Transverse colon (tissue), 4 donors: ENCODE results near the gene TMEM50B. TPM values are rescaled to one million over a fixed set of nuclear protein-coding genes. Genes with fewer than 3 reads are reported as not detected.
"Not testable (repeated sequence)": the region's sequence is repeated elsewhere in the genome, so short reads cannot be mapped to it uniquely, and the experiment has no call there.

Experiments
- DNase-seq: peaks from one replicate; pipeline ENCODE4 v3.0.0-alpha.2; 2019
- H3K27ac ChIP-seq, 4 donors: fragments of 200-600 bp; sonication (generic); 2 replicates each; pipeline ENCODE4 v1.5.1; 2016 to 2018; ENCODE audit warnings: inconsistent platforms in 4 of 4
- H3K27me3 ChIP-seq: fragments of 200-600 bp; sonication (generic); 2 replicates; pipeline ENCODE4 v1.5.1; 2017; ENCODE audit warnings: inconsistent platforms
- H3K36me3 ChIP-seq, 4 donors: fragments of 200-600 bp; sonication (generic); 2 replicates each; pipeline ENCODE4 v1.5.1; 2017 to 2019; ENCODE audit warnings: inconsistent platforms in 4 of 4
- H3K4me1 ChIP-seq, 4 donors: fragments of 200-600 bp; sonication (generic); 2 replicates each; pipeline ENCODE4 v1.5.1; 2017 to 2020; ENCODE audit warnings: inconsistent platforms in 4 of 4
- H3K4me3 ChIP-seq, 4 donors: fragments of 200-600 bp; sonication (generic); 1 replicate in 1 of 4; 2 replicates in 3 of 4; pipeline versions ENCODE4 v1.5.1 to v1.6.1; 2017 to 2019; ENCODE audit warnings: inconsistent platforms in 4 of 4
- H3K9me3 ChIP-seq, 2 donors: fragments of 200-600 bp; sonication (generic); 2 replicates each; pipeline ENCODE4 v1.5.1; 2017 to 2019; ENCODE audit warnings: inconsistent platforms in 2 of 2
- CTCF ChIP-seq, 5 experiments: fragments of 200-600 bp in 3 of 5; fragments of 450-650 bp in 2 of 5; sonication (generic) in 3 of 5; IDR thresholded peaks; 1 replicate in 2 of 5; 2 replicates in 3 of 5; pipeline ENCODE4 v1.5.1; 2016 to 2017; ENCODE audit warnings: antibody characterized with exemption in 5 of 5, inconsistent platforms in 3 of 5, mild to moderate bottlenecking in 2 of 5, moderate library complexity in 1 of 5
- EP300 ChIP-seq: sonication (generic); formaldehyde crosslinking; IDR thresholded peaks from one replicate; pipeline ENCODE4 v1.6.1; 2017; ENCODE audit warnings: antibody characterized with exemption, low read depth
- POLR2A ChIP-seq: fragments of 450-650 bp; IDR thresholded peaks from one replicate; pipeline ENCODE4 v1.6.1; 2016; ENCODE audit warnings: antibody characterized with exemption, mild to moderate bottlenecking, moderate library complexity
- POLR2AphosphoS5 ChIP-seq, 3 donors: sonication (generic); formaldehyde crosslinking; IDR thresholded peaks; one replicate each; pipeline ENCODE4 v1.6.1; 2016; ENCODE audit warnings: antibody characterized with exemption in 3 of 3
- WGBS, 2 donors: methylation state at CpG; one replicate each; pipeline ENCODE4 v1.1.5; 2018; ENCODE audit warnings: low coverage in 1 of 2; 5-methylcytosine and 5-hydroxymethylcytosine counted together
- in situ Hi-C, 4 donors: fragments of 200-750 bp; cut with MboI; loops; one replicate each; pipeline versions ENCODE4 v1.15.0 to v1.15.1; 2017; ENCODE audit warnings: low sequenced_read_pairs in 3 of 4, low pct_ligation_motif_present in 1 of 4, low pct_unique_long_range_greater_than_20kb in 1 of 4
- intact Hi-C: fragments of 100-400 bp; cut with DNase I; formaldehyde crosslinking; loops from one replicate; pipeline ENCODE4 v1.15.1; 2023; ENCODE audit warnings: low total_unique reads
- total RNA-seq, 4 donors: library from RNA; depleted of rRNA; stranded (reverse); fragments of >200 nt; gene quantifications; one replicate each; pipeline ENCODE4 v1.1.0, GENCODE V29; 2016

Gene TMEM50B
- total RNA-seq, 4 donors from 2014 or later = 70.3 to 181 (median 105) TPM

DNA sequence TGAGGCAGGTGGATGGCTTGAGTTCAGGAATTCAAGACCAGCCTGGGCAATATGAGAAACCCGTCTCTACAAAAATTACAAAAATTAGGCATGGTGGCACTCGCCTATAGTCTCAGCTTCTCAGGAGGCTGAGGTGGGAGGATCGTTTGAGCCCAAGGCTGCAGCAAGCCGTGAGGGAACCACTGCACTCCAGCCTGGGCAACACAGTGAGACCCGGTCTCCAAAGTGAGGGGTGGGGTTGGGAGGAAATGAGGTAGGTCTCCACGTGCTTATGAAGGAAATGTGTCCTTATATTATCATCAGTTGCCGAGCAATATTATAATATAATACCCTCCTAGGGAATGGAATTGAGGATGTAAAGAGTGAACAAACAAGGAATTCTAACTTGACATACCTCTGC is 2.7 kb downstream of the TMEM50B start:
- TF ChIP-seq POLR2A (no peak), CTCF (IDR thresholded peaks at IDR 0.05) (no peak), EP300 (no peak), POLR2AphosphoS5 (IDR thresholded peaks at IDR 0.05) (no peak)
- Histone ChIP-seq H3K27ac (no peak overlapping the region), H3K27me3 (no peaks in the 10 kb centered on the region), H3K9me3 (no peaks in the 10 kb centered on the region), H3K36me3 (no peaks in the 10 kb centered on the region), H3K4me3 (no peak overlapping the region), H3K4me1 (peaks cover 0 to 18% (median 12%) of the 10 kb centered on the region in 4 donors)
- no peak for DNase-seq
- WGBS, 2 donors = 90 to 100% methylated on average over 2 to 7 of the region's 7 CpGs
- intact Hi-C loops = no loop called here
- in situ Hi-C loops = no loop called here

- Histone ChIP-seq H3K9me3 (no peaks in the 10 kb centered on the region), H3K27ac (no peak overlapping the region), H3K36me3 (no peaks in the 10 kb centered on the region), H3K4me1 (peaks cover 0 to 10% (median 6%) of the 10 kb centered on the region in 4 donors), H3K27me3 (no peaks in the 10 kb centered on the region), H3K4me3 (no peak overlapping the region)
- intact Hi-C loops (no loop called here), in situ Hi-C loops (loop anchor here in 1 of 4 donors (25.0 kb wide), 2 partner anchors 536 to 636 kb away; no protein-coding TSS in a partner anchor)
- DNase-seq = no peak
- WGBS, 2 donors = 100% methylated on average over 1 to 3 of the region's 3 CpGs
- TF ChIP-seq CTCF (IDR thresholded peaks at IDR 0.05) (no peak), EP300 (no peak), POLR2A (no peak), POLR2AphosphoS5 (IDR thresholded peaks at IDR 0.05) (no peak)
These were observed 6.4 kb downstream of the TMEM50B start for GRCh38 chr21:33473344-33473743.

- WGBS, 2 donors = 89% methylated on average over 2 of the region's 2 CpGs; no CpG with 5 or more reads in 1 of the 2 donors
- Histone ChIP-seq H3K27me3 (no peaks in the 10 kb centered on the region), H3K4me3 (no peak overlapping the region), H3K27ac (no peak overlapping the region), H3K36me3 (peaks cover 0 to 13% (median 0%) of the 10 kb centered on the region in 4 donors), H3K9me3 (no peaks in the 10 kb centered on the region), H3K4me1 (peaks cover 0 to 3% (median 0%) of the 10 kb centered on the region in 4 donors)
- in situ Hi-C loops (loop anchor here in 1 of 4 donors (25.0 kb wide), 2 partner anchors 533 to 633 kb away; no protein-coding TSS in a partner anchor), intact Hi-C loops (no loop called here)
- TF ChIP-seq CTCF (IDR thresholded peaks at IDR 0.05) (no peak), EP300 (no peak), POLR2A (no peak), POLR2AphosphoS5 (IDR thresholded peaks at IDR 0.05) (no peak)
- DNase-seq = no peak
These were observed 9.1 kb downstream of the TMEM50B start for GRCh38 chr21:33470701-33471100.

DNA sequence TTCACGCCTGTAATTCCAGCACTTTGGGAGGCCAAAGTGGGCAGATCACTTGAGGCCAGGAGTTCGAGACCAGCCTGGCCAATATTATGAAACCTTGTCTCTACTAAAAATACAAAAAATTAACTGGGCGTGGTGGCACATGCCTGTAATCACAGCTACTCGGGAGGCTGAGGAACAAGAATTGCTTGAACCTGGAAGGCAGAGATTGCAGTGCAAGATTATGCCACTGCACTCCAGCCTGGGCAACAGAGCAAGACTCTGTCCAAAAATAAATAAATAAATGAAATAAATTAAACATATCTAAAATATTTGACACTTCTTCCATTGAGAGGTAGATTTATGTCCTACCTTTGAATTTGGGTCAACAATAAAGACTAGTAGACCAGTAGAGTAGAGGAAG is 10.6 kb downstream of the TMEM50B start:
- WGBS, 2 donors = 90 to 100% methylated on average over 1 to 4 of the region's 4 CpGs
- H3K4me3 ChIP-seq, H3K4me1 ChIP-seq, intact Hi-C loops, H3K27me3 ChIP-seq, H3K9me3 ChIP-seq, DNase-seq, H3K27ac ChIP-seq: not testable (repeated sequence)
- in situ Hi-C loops = loop anchor here in 1 of 4 donors (25.0 kb wide), 2 partner anchors 532 to 632 kb away; no protein-coding TSS in a partner anchor
- H3K36me3 ChIP-seq = peaks cover 0 to 13% (median 0%) of the 10 kb centered on the region in 4 donors
